HCT116 (cell line): ENCODE results near the gene ZFP36L2. TPM values are rescaled to one million over a fixed set of nuclear protein-coding genes. Genes with fewer than 3 reads are reported as not detected.

ENCODE experiments used
- ATAC-seq: fragments of 200-7000 bp; cut with Tn5 transposase; 2 replicates; pipeline ENCODE4 v1.9.1; 2020; ENCODE audit warnings: mild to moderate bottlenecking, moderate library complexity
- BruUV-seq: library from RNA; stranded (reverse); fragments of 400-500 nt; replicated peaks from 2 replicates; lab custom pipeline; 2021; lab: Mats Ljungman, UMichigan
- CTCF ChIA-PET: fragments of 300-600 bp; sonication (Branson Sonifier 250); formaldehyde crosslinking; loops from one replicate; lab custom pipeline; 2021; ENCODE audit warnings: antibody characterized with exemption; lab: Charles Lee
- POLR2A ChIA-PET: fragments of 300-600, 350-600 bp; sonication (Branson Sonifier 250); formaldehyde crosslinking; loops from one replicate; lab custom pipeline; 2021; ENCODE audit warnings: antibody characterized with exemption; lab: Charles Lee
- RAD21 ChIA-PET, 2 experiments: fragments of 300-600 bp; sonication (Branson Sonifier 250); formaldehyde crosslinking; loops; one replicate each; lab custom pipeline; 2023; ENCODE audit warnings: low total read pairs in 2 of 2; ENCODE audit not compliant: uncharacterized antibody in 2 of 2, unreplicated experiment in 2 of 2, low non-redundant PET in 1 of 2; lab: Charles Lee
- DNase-seq: peaks from one replicate; pipeline ENCODE4 v3.0.0-alpha.2; 2010; ENCODE audit warnings: low read depth, low spot score
- H2AFZ ChIP-seq: fragments of 200-600 bp; shearing (Covaris generic), sonication (generic); 2 replicates; pipeline ENCODE4 v1.6.1; 2017; ENCODE audit warnings: low read depth, mixed run types, mixed read lengths, antibody characterized with exemption, low read length; ENCODE audit not compliant: poor library complexity, severe bottlenecking
- H3K27ac ChIP-seq: 2 replicates; pipeline ENCODE4 v1.5.1; 2012; ENCODE audit warnings: low read depth, low read length
- H3K27me3 ChIP-seq: fragments of 200-600 bp; sonication (generic); 2 replicates; pipeline ENCODE4 v1.6.1; 2016; ENCODE audit warnings: mixed run types, low read length, mixed read lengths; ENCODE audit not compliant: insufficient read depth
- H3K36me3 ChIP-seq, 2 experiments: fragments of 200-500 bp in 1 of 2; fragments of 200-600 bp in 1 of 2; sonication (Bioruptor generic) in 1 of 2; sonication (generic) in 1 of 2; 2 replicates each; pipeline versions ENCODE4 v1.5.1 to v1.6.1; 2014 to 2016; ENCODE audit warnings: low read length in 2 of 2, inconsistent platforms in 1 of 2, mixed read lengths in 1 of 2, mixed run types in 1 of 2; ENCODE audit not compliant: insufficient read depth in 2 of 2, control insufficient read depth in 1 of 2
- H3K4me1 ChIP-seq, 2 experiments: fragments of 200-600 bp in 1 of 2; sonication (generic) in 1 of 2; 2 replicates each; pipeline versions ENCODE4 v1.5.1 to v1.6.1; 2012 to 2017; ENCODE audit warnings: low read length in 2 of 2, inconsistent platforms in 1 of 2, mild to moderate bottlenecking in 1 of 2, mixed read lengths in 1 of 2, mixed run types in 1 of 2, moderate library complexity in 1 of 2; ENCODE audit not compliant: insufficient read depth in 2 of 2, control insufficient read depth in 1 of 2
- H3K4me2 ChIP-seq: fragments of 200-600 bp; sonication (generic); 2 replicates; pipeline ENCODE4 v1.6.1; 2017; ENCODE audit warnings: mixed run types, low read length, mixed read lengths
- H3K4me3 ChIP-seq, 2 experiments: fragments of 200-600 bp in 1 of 2; sonication (generic) in 1 of 2; replicated peaks in 1 of 2; 2 replicates each; pipeline ENCODE4 v1.5.1; 2011 to 2016; ENCODE audit warnings: low read length in 2 of 2, control low read depth in 1 of 2, low read depth in 1 of 2, mild to moderate bottlenecking in 1 of 2, mixed read lengths in 1 of 2, mixed run types in 1 of 2
- H3K79me2 ChIP-seq: fragments of 200-600 bp; sonication (generic); 2 replicates; pipeline ENCODE4 v1.6.1; 2017; ENCODE audit warnings: mild to moderate bottlenecking, mixed run types, low read length, moderate library complexity, mixed read lengths; ENCODE audit not compliant: insufficient read depth
- H3K9ac ChIP-seq: fragments of 200-600 bp; sonication (generic); 2 replicates; pipeline ENCODE4 v1.6.1; 2016; ENCODE audit warnings: low read length, mixed read lengths
- H3K9me2 ChIP-seq: fragments of 200-600 bp; sonication (generic), shearing (Covaris generic); 2 replicates; pipeline ENCODE4 v1.6.1; 2017; ENCODE audit warnings: mixed run types, mild to moderate bottlenecking, moderate library complexity; ENCODE audit not compliant: insufficient read depth
- H3K9me3 ChIP-seq, 2 experiments: fragments of 200-500 bp in 1 of 2; fragments of 200-600 bp in 1 of 2; sonication (Bioruptor generic) in 1 of 2; sonication (generic) in 1 of 2; 2 replicates each; pipeline ENCODE4 v1.6.1; 2014 to 2017; ENCODE audit warnings: low read length in 2 of 2, mixed read lengths in 2 of 2, inconsistent platforms in 1 of 2, low read depth in 1 of 2, mild to moderate bottlenecking in 1 of 2, mixed run types in 1 of 2, moderate library complexity in 1 of 2; ENCODE audit not compliant: control insufficient read depth in 1 of 2, insufficient read depth in 1 of 2
- H4K20me1 ChIP-seq: fragments of 200-600 bp; sonication (generic), shearing (Covaris generic); 2 replicates; pipeline ENCODE4 v1.6.1; 2017; ENCODE audit warnings: mixed run types, mild to moderate bottlenecking, moderate library complexity; ENCODE audit not compliant: insufficient read depth
- ATF3 ChIP-seq: IDR thresholded peaks from 2 replicates; pipeline ENCODE4 v1.6.1; 2012
- CBX3 ChIP-seq: IDR thresholded peaks from 2 replicates; pipeline ENCODE4 v1.6.1; 2012; ENCODE audit warnings: low read depth
- EGR1 ChIP-seq: IDR thresholded peaks from 2 replicates; pipeline ENCODE4 v1.6.1; 2012; ENCODE audit warnings: low read depth
- EZH2phosphoT487 ChIP-seq: fragments of 200-600 bp; IDR thresholded peaks from 2 replicates; pipeline ENCODE4 v1.6.1; 2018; ENCODE audit warnings: antibody characterized with exemption, borderline replicate concordance
- FOSL1 ChIP-seq: IDR thresholded peaks from 2 replicates; pipeline ENCODE4 v1.6.1; 2012; ENCODE audit warnings: low read depth
- POLR2A ChIP-seq: IDR thresholded peaks from 2 replicates; pipeline ENCODE4 v1.7.0; 2011; ENCODE audit warnings: borderline replicate concordance; ENCODE audit not compliant: insufficient read depth, insufficient read length; ENCODE audit errors: extremely low read depth
- POLR2AphosphoS5 ChIP-seq: IDR thresholded peaks from 2 replicates; pipeline ENCODE4 v1.6.1; 2011; ENCODE audit warnings: mild to moderate bottlenecking, low read depth, low read length, moderate library complexity
- RAD21 ChIP-seq: IDR thresholded peaks from 2 replicates; pipeline ENCODE4 v1.6.1; 2012; ENCODE audit warnings: low read depth, mild to moderate bottlenecking
- REST ChIP-seq: IDR thresholded peaks from 2 replicates; pipeline ENCODE4 v1.6.1; 2012; ENCODE audit warnings: low read depth
- SIN3A ChIP-seq: IDR thresholded peaks from 2 replicates; pipeline ENCODE4 v1.6.1; 2012; ENCODE audit warnings: low read depth
- SP1 ChIP-seq: IDR thresholded peaks from 2 replicates; pipeline ENCODE4 v1.6.1; 2012; ENCODE audit warnings: low read depth
- SRF ChIP-seq: IDR thresholded peaks from 2 replicates; pipeline ENCODE4 v1.6.1; 2012; ENCODE audit warnings: low read depth
- TCF7L2 ChIP-seq: IDR thresholded peaks from 2 replicates; pipeline ENCODE4 v1.7.0; 2011; ENCODE audit warnings: borderline replicate concordance, inconsistent platforms; ENCODE audit not compliant: insufficient read depth, insufficient read length; ENCODE audit errors: extremely low read depth
- ZBTB33 ChIP-seq: IDR thresholded peaks from 2 replicates; pipeline ENCODE4 v1.6.1; 2011; ENCODE audit warnings: mild to moderate bottlenecking, low read length, moderate library complexity; ENCODE audit not compliant: insufficient replicate concordance; ENCODE audit errors: extremely low read depth
- ZFX ChIP-seq: fragments of 450-650 bp; IDR thresholded peaks from 2 replicates; pipeline ENCODE4 v1.6.1; 2017
- ZNF274 ChIP-seq: fragments of 200-500 bp; sonication (Bioruptor generic); IDR thresholded peaks from 2 replicates; pipeline ENCODE4 v1.6.1; 2014; ENCODE audit warnings: mild to moderate bottlenecking, low read depth, low read length, inconsistent platforms
- intact Hi-C: fragments of 100-400 bp; cut with micrococcal nuclease; formaldehyde crosslinking; loops from 2 replicates; pipeline ENCODE4 v1.10.0; 2022
- total RNA-seq: library from RNA; stranded (reverse); gene quantifications from one replicate; pipeline ENCODE4 v1.2.1, GENCODE V29; 2021; ENCODE audit not compliant: unreplicated experiment

The ZFP36L2 gene
- total RNA-seq, 1 experiment from 2014 or later = 30.3 TPM

GRCh38 chr2:43216629-43217028, 9.8 kb downstream of the ZFP36L2 start:
- ChIA-PET CTCF (no interaction called here), RAD21 (no interaction called here), POLR2A (interaction anchor here (0.6 kb wide), 1 partner anchor 10 kb away, joined by 3 read pairs; the partner anchor contains the start of gene ZFP36L2)
- no peak overlapping the region for H3K4me2 ChIP-seq
- H3K27me3 ChIP-seq = no peaks in the 10 kb centered on the region
- TF ChIP-seq SP1 = no peak
- no peak for TF ChIP-seq RAD21
- TF ChIP-seq EZH2phosphoT487 = no peak
- no peak for TF ChIP-seq SRF
- TF ChIP-seq ZNF274 = no peak
- TF ChIP-seq CBX3 = no peak
- TF ChIP-seq SIN3A = no peak
- no peak for TF ChIP-seq FOSL1
- TF ChIP-seq POLR2AphosphoS5 = no peak
- TF ChIP-seq TCF7L2 = no peak
- TF ChIP-seq REST = no peak
- TF ChIP-seq ZFX = no peak
- no peak for TF ChIP-seq POLR2A
- no peak for TF ChIP-seq ATF3
- no peak for TF ChIP-seq EGR1
- TF ChIP-seq ZBTB33 = no peak
- DNase-seq = no peak
- peaks cover 8% of the 10 kb centered on the region; the same call in 1 of the 2 replicates for H3K79me2 ChIP-seq
- no peak overlapping the region for H2AFZ ChIP-seq
- ATAC-seq = no peak
- peaks cover 23 to 40% of the 10 kb centered on the region in 2 experiments for H3K4me1 ChIP-seq
- no peak overlapping the region for H3K9ac ChIP-seq
- no peaks in the 10 kb centered on the region for H3K36me3 ChIP-seq
- H3K4me3 ChIP-seq = no peak overlapping the region
- no TSS peak for BruUV-seq
- H4K20me1 ChIP-seq = no peaks in the 10 kb centered on the region
- H3K9me2 ChIP-seq = no peaks in the 10 kb centered on the region
- no peaks in the 10 kb centered on the region for H3K9me3 ChIP-seq
- no peak overlapping the region for H3K27ac ChIP-seq
- intact Hi-C loops = no loop called here
